HG02981 (cell line): ENCODE results near the gene CDCA7.
"Not testable (repeated sequence)": the region's sequence is repeated elsewhere in the genome, so short reads cannot be mapped to it uniquely, and the experiment has no call there.

ENCODE experiments used
- ATAC-seq: cut with Tn5 transposase; IDR thresholded peaks from one replicate; pipeline ENCODE4 v1.9.1; 2021; ENCODE audit warnings: mild to moderate bottlenecking, moderate library complexity; ENCODE audit not compliant: unreplicated experiment

CDCA7 gene

DNA sequence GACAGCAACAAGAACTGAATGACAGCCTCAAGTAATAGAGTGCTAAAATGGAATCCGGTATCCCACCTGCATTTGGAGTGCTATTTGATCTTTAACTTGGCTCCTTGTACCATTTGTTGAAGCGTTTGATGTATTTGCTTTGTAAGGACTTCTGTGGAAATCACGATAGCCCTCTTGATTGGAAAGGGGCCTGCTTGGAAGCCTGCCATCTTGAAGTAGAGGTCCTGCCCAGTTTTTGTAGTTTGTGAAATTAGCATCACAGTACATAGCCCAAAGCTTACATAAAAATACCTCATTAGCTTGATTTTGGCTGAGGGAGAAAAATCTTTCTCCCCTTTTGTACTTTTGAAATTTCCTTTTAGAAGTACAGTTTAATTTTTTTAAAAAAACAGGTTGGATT lies 2.7 kb downstream of the CDCA7 start:
- ATAC-seq = no peak

GRCh38 chr2:173358616-173359015 lies 3.9 kb downstream of the CDCA7 start:
- no peak for ATAC-seq

GRCh38 chr2:173359231-173359630 lies 4.6 kb downstream of the CDCA7 start:
- ATAC-seq = no peak

- ATAC-seq = no peak
Measured at GRCh38 chr2:173370198-173370597, 15.5 kb downstream of the CDCA7 start.

DNA sequence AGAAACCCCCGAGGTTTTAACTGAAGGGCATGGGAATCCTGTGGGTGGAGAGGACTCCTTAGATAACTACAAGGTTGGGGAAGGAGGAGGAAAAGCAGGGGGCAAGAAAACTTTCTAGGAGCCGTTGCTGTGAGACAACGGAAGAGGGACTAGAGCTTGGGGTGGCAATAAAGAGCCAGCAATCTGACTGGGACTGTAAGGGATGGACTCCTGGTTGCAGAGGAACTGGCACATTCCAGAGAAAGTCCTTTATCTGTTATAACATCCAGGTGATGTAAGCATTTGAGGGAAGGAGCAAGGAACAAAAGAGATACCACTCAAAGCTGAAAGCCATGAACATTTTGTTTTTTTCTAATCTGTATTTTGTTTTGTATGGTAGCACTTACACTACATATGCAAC lies 16.4 kb downstream of the CDCA7 start:
- no peak for ATAC-seq

DNA sequence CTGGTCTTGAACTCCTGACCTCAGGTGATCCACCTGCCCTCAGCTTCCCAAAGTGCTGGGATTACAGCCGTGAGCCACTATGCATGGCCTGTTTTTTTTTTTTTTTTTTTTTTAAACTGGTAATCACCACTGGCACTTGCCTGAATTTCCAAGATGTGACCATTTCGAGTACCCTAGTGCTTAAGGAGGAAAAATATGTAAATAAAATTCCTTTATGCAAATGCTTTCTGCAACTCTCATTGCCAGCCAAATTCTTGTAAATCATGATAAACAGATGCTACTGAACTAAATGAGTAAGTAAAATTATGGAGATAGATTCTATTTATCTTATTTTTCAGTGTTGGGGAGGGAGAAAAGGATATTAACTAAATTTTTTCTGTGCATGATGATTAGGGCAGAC lies 18.6 kb downstream of the CDCA7 start:
- no peak for ATAC-seq

DNA sequence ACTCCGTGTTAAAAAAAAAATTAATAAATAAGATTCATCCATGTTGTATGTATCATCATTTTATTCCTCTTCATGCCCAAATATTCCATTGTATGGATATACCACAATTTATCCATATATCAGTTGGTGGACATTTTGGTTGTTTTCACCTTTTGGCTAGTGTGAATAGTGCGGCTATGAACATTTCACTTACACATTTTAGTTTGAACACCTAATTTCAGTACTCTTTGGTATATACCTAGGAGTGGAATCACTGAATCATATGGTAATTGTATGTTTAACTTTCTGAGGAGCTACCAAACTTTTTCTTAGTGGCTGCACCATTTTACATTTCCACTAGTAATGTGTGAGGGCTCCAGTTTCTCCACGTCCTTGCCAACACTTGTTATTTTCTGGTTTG lies 20.0 kb downstream of the CDCA7 start:
- no peak for ATAC-seq

DNA sequence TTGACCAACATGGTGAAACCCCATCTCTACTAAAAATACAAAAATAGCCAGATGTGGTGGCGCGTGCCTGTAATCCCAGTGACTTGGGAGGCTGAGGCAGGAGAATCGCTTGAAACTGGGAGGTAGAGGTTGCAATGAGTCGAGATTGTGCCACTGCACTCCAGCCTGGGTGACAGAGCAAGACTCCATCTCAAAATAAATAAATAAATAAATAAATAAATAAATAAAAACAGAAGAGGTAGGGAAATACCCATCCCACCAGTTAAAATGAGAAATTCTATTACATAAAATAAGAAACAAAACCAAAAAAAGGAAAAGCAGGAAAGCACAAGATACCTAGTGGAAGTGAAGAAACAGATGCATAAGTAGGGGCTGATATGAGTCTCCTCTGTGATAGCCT lies 30.9 kb downstream of the CDCA7 start:
- not testable (repeated sequence) for ATAC-seq

- no peak for ATAC-seq
Measured at GRCh38 chr2:173386021-173386737, 31.5 kb downstream of the CDCA7 start.

- ATAC-seq = no peak
Measured at GRCh38 chr2:173386738-173387065, 32.0 kb downstream of the CDCA7 start.

GRCh38 chr2:173387079-173387478 lies 32.4 kb downstream of the CDCA7 start:
- no peak for ATAC-seq

- no peak for ATAC-seq
Measured at GRCh38 chr2:173387660-173388059, 33.0 kb downstream of the CDCA7 start.

DNA sequence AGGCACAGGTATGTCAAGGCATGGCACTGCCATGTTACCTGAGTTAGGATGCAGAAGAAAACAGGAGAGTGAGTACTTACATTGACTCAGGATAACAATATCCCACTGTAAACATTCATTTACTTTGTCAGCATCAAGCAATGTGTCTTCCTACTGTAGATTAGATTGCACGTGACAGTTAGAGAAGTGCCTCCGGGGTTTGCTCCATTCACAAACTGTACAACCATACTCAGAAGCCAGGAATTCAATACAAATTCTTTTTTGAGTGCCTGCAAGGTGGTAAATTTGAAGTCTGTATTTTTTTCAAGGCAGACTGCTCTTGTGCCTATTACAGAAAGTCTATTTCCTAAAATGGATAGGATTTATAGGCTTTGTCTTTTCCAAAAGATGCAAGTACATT lies 34.1 kb downstream of the CDCA7 start:
- ATAC-seq = no peak

GRCh38 chr2:173390036-173390435 lies 35.4 kb downstream of the CDCA7 start:
- ATAC-seq = no peak

GRCh38 chr2:173392731-173393130 lies 38.1 kb downstream of the CDCA7 start:
- no peak for ATAC-seq

DNA sequence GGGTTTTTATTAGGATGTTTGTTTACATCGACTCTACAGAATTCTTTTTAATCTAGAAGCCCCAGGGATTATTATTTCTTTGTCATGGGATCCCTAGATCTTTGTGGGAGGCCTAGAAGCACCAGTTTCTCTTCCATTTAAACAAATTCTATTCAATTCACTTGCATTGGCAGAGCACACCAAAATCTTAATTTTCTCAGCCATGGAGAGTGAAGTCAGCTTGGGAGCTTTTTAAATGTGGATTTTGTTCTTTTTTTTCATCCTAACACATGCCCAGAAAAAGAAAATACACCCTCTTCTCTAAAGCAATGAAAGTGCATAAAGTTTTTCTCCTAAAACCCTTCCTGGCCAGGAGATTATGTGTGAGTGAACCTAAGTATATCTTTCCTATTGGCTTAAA lies 38.5 kb downstream of the CDCA7 start:
- no peak for ATAC-seq

DNA sequence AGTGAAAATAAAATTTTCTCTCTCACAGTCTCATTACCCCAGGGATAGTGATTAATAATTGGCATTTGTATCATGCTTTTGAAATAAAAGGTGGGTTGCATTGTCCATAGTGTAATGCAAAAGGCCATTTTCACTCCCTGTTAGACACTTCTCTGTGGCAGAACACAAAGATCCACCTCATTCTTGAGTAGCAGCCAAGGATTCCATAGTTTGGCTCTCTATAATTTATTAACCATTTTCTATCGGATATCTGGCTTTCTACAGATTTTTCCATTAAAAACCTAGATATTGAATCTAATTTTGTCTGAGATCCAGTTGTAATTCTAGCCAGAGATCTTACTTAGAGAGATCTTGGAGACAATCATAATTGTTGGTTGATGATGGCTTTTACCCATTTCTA lies 39.0 kb downstream of the CDCA7 start:
- no peak for ATAC-seq

DNA sequence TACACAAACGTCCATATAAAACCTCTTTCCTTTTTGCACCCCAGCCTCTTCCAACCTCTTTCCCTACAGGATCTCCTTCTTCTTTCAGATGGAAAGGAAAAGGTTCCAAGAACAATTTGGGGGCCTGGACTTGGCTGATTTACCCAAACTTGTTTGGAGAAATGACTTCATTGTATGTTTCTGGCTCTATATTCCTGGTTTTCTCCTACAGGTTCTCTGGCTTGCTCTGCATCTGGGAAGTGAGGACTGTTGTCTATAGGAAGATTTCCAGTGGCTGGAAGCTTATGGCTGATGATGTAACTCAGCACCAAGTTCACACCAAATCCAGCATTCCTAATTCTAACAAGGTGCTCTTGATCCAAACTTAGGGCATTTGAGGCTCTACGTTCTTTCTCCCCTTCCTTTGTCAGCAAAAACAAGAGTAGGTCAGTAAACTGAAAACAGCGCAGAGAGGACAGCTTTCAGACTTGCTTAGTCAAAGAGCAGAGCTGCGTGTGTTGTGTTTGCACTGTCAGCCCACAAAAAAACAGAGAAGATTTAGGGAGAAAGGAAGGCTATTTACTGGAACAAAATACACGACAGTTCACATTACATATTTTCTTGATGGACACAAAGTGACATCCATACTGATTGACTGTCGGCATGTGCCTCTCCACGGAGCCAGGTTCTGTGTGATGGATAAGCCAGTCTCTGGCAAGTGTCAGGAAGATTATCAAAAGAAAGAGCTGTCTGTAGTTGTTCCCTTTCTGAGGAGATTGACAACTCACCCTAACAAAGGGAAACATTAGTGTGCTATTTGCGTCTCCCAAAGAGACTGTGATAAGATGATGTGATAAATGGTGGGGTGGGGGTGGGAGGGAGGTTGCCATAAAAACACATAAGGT lies 39.7 kb downstream of the CDCA7 start:
- ATAC-seq = no peak

GRCh38 chr2:173395567-173396351 lies 41.1 kb downstream of the CDCA7 start:
- no peak for ATAC-seq

GRCh38 chr2:173397539-173397938 lies 42.9 kb downstream of the CDCA7 start:
- no peak for ATAC-seq

- ATAC-seq = no peak
Measured at GRCh38 chr2:173399229-173399628, 44.6 kb downstream of the CDCA7 start.

- ATAC-seq = no peak
Measured at GRCh38 chr2:173400760-173401159, 46.1 kb downstream of the CDCA7 start.
